Measurements from ENCODE around the gene MAST1.

DNA sequence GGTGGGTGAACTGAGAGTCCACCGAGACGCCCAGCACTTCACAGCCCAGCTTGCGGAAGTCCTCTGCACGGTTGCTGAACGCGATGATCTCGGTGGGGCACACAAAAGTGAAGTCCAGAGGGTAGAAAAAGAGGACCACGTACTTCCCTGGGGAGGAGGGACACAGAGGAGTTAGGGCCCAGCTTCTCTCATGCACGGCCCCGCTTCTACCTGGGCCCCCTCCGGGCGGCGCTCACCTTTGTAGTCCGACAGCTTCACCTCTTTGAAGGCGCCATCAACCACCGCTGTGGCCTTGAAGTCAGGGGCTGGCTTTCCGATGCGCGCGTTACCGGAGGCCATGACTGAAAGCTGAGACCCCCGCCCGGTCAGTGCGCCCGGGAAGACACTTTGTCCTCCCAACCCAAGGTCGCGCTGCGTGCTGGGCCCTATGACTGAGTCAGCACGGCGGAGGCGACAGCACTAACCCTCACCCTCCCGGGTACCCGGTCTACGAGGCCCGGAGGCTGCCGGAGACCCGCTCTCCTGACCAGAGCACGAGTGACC lies 37.3 kb upstream of the MAST1 start:
- TF ChIP-seq POLR2AphosphoS5 (IDR thresholded peaks at IDR 0.05; ENCODE audit: low read depth) = no peak
- TF ChIP-seq, protein P1, sequence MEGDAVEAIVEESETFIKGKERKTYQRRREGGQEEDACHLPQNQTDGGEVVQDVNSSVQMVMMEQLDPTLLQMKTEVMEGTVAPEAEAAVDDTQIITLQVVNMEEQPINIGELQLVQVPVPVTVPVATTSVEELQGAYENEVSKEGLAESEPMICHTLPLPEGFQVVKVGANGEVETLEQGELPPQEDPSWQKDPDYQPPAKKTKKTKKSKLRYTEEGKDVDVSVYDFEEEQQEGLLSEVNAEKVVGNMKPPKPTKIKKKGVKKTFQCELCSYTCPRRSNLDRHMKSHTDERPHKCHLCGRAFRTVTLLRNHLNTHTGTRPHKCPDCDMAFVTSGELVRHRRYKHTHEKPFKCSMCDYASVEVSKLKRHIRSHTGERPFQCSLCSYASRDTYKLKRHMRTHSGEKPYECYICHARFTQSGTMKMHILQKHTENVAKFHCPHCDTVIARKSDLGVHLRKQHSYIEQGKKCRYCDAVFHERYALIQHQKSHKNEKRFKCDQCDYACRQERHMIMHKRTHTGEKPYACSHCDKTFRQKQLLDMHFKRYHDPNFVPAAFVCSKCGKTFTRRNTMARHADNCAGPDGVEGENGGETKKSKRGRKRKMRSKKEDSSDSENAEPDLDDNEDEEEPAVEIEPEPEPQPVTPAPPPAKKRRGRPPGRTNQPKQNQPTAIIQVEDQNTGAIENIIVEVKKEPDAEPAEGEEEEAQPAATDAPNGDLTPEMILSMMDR (IDR thresholded peaks at IDR 0.05; ENCODE audit: insufficient read depth, low read length) = no peak
